ENCODE measurements around the gene CEP170.

- TF ChIP-seq EP300 (conservative IDR thresholded peaks at IDR 0.05; ENCODE audit: poor library complexity, severe bottlenecking) (no peak), REST (IDR thresholded peaks at IDR 0.05; ENCODE audit: borderline replicate concordance) (no peak), CTCF (IDR thresholded peaks at IDR 0.05; ENCODE audit: poor library complexity, severe bottlenecking) (no peak), EZH2 (IDR thresholded peaks at IDR 0.05; ENCODE audit: borderline replicate concordance, insufficient read depth, low read length, poor library complexity, severe bottlenecking) (no peak), MXI1 (conservative IDR thresholded peaks at IDR 0.05; ENCODE audit: poor library complexity, severe bottlenecking) (no peak)
Observed at GRCh38 chr1:243293941-243294722, 39.1 kb upstream of the CEP170 start.
